HG03354 (cell line): ENCODE measurements around the gene DCD.
"Not testable (repeated sequence)": the region's sequence is repeated elsewhere in the genome, so short reads cannot be mapped to it uniquely, and the experiment has no call there.

ENCODE experiments used
- ATAC-seq: cut with Tn5 transposase; IDR thresholded peaks from one replicate; pipeline ENCODE4 v1.9.1; 2021; ENCODE audit warnings: mild to moderate bottlenecking; ENCODE audit not compliant: unreplicated experiment, poor library complexity, severe bottlenecking

The DCD gene

DNA sequence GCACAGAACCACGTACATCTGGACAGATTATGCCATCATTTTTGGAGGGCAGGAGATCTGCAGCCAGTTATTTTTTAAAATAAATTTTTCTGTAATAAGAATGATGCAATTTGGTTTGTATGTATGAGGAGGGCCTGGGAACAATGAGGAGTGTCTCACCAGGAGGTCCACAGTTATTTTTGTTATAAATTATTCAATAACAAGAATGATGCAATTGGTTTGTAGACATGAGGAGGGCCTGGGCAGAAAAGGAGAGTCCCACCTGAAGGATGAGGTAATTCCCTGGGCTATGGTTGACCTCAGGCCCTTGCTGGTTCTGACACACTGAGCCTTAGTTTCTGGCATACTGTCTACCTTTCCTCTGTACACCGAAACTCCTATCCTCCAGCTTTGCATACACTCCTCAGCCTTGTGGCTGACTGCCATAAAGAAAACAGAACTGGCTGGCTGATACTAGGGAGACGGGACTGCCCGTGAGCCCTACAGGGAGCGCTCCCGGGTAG lies 9.0 kb upstream of the DCD start:
- no peak for ATAC-seq

DNA sequence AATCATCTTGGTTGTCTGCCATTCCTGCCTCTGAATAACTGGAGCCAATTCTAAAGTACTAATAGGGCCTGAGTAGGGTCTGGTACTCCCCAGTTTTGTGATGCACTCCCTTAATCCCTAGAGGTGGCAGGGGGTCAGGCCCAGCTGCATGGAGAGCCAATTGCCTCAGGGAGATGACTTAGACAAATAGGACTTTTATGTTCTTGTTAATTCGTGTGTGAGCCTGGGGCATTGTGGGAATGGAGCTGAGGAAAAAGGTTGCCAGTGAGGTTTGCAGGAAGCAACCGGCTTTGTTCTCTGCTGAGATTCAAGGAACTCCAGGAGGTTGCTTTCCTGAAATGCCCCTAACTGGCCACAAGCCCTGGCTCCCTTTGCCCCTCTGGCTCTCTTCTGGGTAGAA lies 6.8 kb upstream of the DCD start:
- no peak for ATAC-seq

DNA sequence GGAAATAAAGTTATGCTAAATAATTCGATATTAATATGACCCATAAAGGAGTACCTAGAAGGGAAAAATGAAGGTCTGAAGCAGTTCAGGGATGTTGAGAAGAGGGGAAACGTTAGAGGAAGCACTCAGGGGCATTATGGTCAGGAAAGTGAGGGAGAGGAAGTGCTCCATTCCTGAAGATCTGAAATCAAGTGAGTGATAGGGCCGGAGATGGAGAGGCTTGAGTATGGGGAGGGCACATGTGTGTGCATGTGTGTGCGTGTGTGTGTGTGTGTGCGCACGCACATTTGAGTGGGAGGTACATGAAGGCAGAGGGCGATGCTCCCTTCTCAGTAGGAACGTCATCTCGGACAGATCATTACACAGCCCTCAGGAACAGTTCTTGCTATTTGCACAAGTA lies 4.9 kb upstream of the DCD start:
- no peak for ATAC-seq

DNA sequence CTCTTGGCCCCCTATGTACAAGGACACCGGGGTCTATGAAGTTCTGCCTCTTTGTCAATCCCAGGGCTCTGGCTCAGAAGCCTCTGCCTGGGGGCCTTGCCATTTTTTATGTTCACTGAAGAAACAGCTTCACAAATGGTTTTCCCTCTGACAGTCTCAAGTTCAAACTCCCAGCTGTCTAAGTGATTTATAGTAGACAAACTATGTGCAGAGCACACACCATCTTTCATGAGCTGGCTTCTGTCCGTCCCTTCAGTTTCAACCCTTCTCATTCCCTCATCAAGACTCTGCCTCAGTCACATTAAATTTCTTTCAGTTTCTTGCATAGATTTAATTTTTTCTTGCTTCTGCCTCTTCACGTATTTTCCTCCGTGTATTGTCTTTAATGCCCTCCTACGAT lies 2.7 kb upstream of the DCD start:
- ATAC-seq: no peak

DNA sequence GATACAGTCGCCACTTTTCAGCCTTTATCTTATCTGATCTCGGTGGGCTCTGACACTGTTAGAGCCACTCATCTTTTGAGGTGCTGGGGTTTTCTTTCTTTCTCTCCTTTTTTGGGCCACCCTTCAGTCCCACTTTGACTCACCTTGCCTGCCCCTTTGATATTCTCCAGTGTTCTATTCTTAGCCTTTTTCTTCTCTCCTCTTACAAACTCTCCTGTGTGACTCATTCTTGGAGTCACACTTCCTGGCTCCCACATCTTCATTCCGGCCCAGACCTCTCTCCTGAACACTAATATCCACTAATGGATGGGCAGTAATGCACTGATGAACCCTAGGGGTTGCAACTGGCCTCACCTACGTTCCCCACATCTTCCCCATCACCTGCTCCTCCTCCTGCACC lies 2.2 kb upstream of the DCD start:
- ATAC-seq: no peak

DNA sequence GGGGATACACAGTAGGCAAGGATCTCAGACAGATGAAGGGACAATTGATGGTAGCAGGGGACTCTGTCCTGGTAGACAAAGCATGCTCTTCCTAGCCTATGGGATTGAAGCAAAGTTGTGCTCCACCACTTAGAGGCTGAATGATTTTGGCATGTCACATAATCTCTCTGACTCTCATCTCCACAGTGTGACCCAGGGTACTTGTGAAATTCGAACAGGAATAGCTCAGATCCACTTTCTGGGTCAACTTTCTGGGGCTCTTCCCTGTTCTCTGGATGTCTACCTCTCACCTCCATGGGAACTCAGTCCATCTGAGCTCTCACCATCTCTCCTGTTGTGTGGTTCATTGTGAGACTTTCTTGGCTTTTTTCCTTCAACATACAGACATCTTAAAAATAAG lies 1.7 kb upstream of the DCD start:
- no peak for ATAC-seq

DNA sequence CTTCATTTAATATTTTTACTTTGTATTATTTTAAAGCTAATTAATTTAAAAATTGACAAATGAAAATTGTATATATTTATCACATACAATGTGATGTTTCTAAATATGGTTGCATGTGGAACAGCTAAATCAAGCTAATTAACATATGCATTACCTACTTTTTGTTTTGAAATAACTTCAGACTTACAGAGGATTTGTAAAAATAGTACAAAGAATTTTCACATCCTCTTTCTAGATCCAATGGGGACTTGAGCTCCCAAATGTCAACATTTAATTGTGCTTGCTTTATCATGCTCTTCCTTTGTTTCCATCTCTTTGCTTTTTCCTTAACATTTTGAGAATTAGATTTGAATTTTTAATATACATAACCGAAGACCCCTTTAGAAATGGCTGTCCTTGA lies 6.6 kb downstream of the DCD start:
- ATAC-seq: no peak

DNA sequence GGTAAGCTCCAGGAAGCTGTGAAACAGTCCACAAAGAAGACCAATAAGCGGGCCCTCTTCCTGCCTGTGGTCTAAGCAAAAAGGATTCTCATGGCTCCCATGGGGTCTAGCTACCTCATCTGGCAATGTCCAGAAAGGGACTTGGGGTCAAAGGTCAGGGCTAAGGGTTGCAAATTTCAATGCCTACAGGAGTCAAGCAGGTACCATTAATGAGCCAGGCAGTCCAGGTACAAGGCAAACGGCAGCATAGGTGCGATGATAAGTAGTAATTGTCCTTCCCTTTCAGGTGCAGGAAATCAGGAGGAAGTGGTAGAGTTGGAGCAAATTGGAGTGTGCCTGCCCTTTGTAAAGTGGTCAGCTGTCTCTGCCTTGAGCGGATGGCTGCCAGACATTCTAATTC lies 7.1 kb downstream of the DCD start:
- ATAC-seq: no peak

DNA sequence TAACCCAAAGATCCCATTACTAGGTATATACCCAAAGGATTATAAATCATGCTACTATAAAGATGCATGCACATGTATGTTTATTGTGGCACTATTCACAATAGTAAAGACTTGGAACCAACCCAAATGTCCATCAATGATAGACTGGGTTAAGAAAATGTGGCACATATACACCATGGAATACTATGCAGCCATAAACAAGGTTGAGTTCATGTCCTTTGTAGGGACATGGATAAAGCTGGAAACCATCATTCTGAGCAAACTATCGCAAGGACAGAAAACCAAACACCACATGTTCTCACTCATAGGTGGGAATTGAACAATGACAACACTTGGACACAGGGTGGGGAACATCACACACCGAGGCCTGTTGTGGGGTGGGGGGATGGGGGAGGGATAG lies 9.1 kb downstream of the DCD start:
- not testable (repeated sequence) for ATAC-seq

DNA sequence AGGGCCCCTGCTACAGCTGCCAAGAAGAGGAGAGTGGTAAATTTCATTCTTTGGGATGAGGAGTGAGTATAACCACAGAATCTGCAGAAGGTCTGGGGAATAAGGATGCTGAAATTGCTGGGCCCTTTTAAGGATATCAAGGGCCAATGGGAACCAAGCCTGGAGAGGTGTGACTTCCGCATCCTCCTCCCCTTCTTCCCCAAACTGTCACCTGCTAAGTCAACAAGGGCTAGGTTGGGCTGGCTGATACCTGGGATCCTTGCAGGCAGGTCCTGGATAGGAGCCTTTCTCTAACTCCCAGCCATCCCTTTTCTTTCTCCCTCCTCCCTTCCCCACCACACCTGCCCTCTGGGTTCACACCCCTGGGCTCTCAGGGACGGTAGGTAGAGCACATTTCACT lies 13.4 kb downstream of the DCD start, which contains the start of gene LACRT:
LACRT (minus strand) TSS at position 101 of the 400 bp plus-strand sequence; CDS start at position 47, 54 bp downstream.
- no peak for ATAC-seq

DNA sequence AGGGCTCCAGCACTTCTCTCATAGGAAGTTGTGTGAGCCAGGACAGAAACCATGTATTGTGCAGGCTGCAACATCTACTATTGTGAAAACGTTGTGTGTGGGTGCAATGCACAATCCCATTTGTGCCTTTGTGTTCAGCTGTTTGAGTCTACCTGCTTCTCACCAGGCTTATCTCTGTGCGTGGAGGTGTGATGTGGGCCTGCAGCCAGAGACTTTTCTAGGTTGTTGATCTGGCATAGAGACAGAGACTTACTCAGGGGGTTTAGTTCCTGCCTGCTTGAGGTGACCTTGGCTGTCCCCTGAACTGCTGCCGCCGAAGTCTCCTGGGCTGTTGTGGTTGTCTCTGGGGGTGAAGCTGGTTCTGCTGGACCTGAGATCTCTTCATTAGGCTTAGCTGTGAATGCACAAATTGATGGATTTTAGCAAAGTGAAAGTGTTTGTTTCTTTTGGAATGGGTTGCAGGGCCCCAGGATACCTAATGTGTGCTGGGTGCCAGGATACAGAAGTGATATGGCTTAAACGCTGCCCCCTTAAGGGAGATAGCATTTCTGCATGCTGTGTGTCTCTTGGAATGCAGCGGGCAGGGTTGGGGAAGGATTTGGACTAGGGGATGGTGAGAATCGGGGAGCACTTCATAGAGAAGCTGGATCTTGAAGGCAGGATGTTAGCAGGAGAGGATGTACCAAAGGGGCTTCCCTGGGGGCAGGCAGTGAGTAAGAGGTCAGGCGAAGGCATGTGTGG lies 16.0 kb downstream of the DCD start:
- ATAC-seq: no peak

DNA sequence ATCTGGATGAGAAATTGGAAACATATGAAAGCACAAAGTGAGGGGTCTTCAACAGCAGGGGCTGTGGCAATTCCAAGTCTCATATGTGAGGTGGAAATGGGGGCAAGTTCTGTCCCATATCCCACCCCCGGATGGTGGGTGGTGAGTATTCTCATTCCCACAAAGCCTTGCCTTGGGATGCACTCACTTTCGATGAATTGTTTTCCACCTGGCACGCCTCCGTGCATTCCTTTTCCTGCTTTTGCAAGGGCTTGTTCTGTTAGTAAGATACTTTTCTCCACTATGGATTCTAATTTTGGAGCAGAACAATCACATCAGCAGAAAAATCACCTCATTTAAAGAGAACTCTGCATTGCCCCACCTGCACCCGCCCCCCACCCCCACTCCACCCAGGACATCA lies 16.6 kb downstream of the DCD start:
- no peak for ATAC-seq

DNA sequence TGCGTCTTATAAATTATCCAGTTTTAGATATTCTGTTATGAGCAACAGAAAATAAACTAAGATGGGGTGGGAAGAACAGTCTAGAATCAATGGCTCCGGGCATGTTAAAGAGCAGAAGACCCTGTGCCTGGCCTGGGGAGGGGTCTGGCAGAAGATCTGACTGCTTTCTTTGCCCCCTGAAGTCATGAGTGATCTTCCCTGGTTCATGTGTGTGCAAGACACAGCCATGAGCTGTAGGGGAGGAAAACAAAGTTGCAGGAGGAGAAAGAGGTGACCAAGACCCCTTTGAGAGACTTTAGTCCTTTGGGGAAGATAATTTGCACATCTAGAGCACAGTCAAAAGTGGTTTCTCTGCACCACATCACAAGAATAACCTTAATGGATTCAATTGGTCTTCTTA lies 18.2 kb downstream of the DCD start:
- ATAC-seq: no peak

DNA sequence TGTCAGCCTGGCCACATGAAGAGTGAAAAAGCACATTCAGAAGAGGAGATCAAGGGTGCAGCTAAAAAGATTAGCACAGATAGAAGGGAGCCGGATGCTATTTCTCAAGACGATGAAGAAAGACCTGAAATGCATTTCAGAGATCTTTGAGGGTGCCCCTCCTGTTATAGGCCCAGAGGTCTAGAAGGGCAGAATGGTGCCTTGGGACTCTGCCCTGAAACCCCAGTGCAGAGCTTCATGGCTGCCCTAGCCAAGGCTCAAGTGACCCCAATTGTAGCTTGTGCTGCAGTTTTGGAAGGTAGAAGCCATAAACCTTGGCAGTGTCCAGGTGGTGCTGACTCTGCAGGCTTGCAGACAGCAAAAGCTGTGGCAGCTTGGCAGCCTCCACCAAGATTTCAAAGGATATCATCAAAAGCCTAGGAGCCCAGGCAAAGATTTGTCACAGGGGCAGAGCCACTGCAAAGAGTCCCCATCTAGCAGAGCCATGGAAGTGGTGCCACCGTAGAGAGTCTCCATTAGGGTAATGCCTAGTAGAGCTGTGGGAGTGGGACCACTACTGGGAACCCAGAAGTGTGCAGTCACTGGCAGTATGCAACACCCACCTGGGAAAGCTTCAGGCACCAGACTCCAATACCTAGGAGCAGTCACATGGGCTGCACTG lies 19.8 kb downstream of the DCD start:
- ATAC-seq: no peak

DNA sequence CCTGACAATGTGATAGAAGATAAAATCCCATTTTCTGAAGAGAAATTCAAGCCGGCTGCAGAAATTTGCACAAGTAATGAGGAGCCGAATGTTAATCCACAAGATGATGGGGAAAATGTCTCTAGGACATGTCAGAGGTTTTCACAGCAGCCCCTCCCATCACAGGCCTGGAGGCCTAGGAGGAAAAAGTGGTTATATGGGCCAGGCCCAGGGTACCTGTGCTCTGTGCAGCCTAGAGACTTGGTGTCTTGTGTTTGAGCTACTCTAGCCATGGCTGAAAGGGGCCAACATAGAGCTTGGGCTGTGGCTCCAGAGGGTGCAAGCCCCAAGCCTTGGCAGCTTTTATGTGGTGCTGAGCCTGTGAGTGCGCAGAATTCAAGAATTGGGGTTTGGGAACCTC lies 20.9 kb downstream of the DCD start:
- no peak for ATAC-seq

DNA sequence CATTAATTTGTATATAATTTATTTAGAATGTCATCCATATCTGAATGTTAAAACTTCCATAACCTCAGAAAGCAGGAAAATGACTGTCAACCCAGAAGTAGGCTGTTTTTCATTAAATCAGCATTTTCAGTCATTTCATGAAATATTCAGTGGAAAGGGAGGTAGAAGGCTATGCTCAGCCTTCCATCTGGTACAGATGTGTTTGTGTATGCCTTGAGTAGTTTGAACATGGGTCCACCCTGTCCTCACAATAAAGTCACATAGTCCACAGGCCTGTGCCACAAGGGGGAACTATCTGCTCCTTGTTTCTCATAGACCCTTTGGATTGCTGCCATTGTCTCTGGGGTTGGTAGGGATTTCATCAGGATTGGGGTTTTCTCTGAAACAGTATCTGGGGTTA lies 22.6 kb downstream of the DCD start:
- no peak for ATAC-seq

DNA sequence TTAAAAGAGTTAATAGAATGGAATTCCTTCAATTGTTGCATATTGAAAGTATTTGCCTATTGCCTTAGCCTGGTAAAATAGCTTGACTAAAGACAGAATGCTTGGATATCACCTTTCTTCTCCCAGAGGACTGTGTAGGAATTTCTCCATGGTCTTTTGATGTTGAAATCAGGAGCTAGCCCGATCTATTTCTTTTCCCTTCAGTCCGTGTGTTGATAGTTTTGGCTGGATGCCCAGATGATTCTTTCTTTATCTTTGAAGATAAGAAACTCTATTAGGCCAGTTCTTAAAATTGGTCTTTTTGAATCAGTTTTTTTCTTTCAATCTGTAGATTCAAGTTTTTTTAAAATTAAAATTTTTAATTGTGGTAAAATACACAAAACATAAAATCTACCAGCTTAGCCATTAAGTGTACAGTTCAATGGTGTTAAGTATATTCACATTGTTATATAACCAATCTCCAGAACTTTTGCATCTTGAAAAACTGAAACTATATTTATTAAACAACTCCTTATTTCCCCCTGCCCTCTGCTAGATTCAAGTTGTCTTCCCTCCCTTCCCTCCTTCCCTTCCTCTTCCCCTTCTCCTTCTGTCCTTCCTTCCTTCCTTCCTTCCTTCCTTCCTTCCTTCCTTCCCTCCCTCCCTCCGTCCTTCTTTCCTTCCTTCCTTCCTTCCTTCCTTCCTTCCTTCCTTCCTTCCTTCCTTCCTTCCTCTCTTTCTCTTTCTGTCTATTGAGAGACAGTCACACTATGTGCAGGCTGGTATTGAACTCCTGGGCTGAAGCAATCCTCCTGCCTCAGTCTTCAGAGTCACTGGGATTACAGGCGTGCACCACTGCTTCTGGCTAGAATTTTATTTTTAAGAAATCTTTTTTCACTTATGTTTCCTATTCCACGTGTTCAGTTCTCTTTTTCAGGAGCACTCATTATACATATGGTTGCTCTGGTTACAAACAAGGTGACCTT lies 23.6 kb downstream of the DCD start:
- ATAC-seq: no peak

DNA sequence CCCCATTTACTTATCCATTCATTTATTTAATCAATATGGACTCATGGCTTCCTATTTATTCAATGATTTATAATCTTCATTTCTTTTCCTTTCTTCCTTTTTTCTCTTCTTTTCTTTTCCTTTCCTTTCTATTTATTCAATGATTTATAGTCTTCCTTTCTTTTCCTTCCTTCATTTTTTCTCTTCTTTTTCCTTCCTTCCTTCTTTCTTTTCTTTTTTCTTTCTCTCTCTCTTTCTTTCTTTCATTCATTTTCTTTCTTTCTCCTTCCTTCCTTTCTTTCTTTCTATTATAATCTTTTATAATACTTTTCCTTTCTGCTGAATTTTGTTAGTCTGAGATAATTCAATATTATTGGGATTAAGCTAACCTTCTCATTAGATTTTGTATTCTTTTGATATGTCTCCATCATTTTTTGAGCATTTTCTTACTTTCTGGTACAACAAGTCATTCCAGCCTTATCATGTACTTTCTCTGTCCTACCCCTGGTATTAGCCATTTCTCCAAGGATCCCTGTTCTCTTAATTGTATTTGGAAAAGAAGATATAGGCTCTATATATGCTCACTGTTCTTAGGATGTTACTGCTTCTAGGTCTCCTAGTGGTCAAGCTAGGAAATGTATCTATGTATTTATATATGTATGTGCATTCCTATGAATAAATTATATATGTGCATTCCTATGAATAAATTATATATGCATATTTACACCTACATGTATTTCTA lies 25.5 kb downstream of the DCD start:
- ATAC-seq: no peak

DNA sequence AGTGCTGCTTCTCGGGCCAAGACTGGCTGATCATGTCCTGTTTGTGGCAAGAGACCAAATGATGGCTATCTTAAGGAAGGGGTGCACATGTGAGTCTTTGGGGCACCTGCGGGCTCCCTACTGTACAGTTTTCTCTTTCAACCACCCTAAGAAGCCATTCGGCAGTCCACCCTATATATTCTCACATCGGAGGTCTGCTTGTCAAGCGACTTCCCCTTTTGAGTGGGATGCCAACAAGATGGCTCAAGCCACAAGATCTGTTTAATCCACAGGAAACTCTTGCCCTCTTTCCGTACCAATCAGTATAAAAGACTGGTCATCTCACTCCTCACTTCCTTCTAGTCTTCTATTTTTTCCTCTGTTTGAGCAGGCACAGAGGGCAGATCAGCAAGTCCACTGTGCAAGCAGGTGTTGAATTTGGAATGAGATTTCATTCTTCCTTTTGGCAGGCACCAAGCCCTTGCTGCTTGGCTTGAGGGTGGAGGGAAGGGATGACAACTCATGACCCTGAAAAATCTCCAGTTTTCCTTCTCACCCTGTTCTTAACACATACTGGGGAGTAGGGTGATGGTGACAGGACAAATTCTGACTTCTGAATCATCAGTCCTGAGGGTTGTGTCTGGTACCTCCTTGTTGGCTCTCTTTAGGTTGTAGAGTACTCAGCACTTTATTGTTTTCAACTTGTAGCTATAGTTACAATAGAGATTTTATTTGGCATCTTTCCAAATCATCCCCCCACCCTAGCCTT lies 31.1 kb downstream of the DCD start:
- no peak for ATAC-seq
